GM19351 (cell line): ENCODE data around the gene WWOX.

Source experiments
- ATAC-seq: cut with Tn5 transposase; IDR thresholded peaks from one replicate; pipeline ENCODE4 v1.9.1; 2021; ENCODE audit warnings: mild to moderate bottlenecking, moderate library complexity; ENCODE audit not compliant: unreplicated experiment

WWOX gene

GRCh38 chr16:78745108-78746019 is 645.9 kb downstream of the WWOX start:
- no peak for ATAC-seq

- no peak for ATAC-seq
Observed at GRCh38 chr16:78746718-78747117, 647.3 kb downstream of the WWOX start.

- ATAC-seq: no peak
Observed at GRCh38 chr16:78748220-78748929, 648.9 kb downstream of the WWOX start.

- peak; percentile 77 for ATAC-seq
Observed at GRCh38 chr16:78749745-78750268, 650.4 kb downstream of the WWOX start.

- ATAC-seq: no peak
Observed at GRCh38 chr16:78750611-78751010, 651.2 kb downstream of the WWOX start.

GRCh38 chr16:78751601-78752000 is 652.1 kb downstream of the WWOX start:
- ATAC-seq: no peak

- ATAC-seq: no peak
Observed at GRCh38 chr16:78754713-78755112, 655.3 kb downstream of the WWOX start.

GRCh38 chr16:78755751-78756661 is 656.6 kb downstream of the WWOX start:
- no peak for ATAC-seq

GRCh38 chr16:78759596-78759995 is 660.1 kb downstream of the WWOX start:
- ATAC-seq: no peak

GRCh38 chr16:78760611-78761010 is 661.2 kb downstream of the WWOX start:
- ATAC-seq: no peak

GRCh38 chr16:78761427-78761826 is 662.0 kb downstream of the WWOX start:
- peak; percentile 94 for ATAC-seq

GRCh38 chr16:78762222-78762621 is 662.8 kb downstream of the WWOX start:
- ATAC-seq: peak; percentile 64

- no peak for ATAC-seq
Observed at GRCh38 chr16:78763821-78764440, 664.5 kb downstream of the WWOX start.

- ATAC-seq: no peak
Observed at GRCh38 chr16:78764478-78764877, 665.0 kb downstream of the WWOX start.

- no peak for ATAC-seq
Observed at GRCh38 chr16:78768226-78768625, 668.8 kb downstream of the WWOX start.

GRCh38 chr16:78768718-78769117 is 669.3 kb downstream of the WWOX start:
- peak; percentile 92 for ATAC-seq

GRCh38 chr16:78770353-78771091 is 671.1 kb downstream of the WWOX start:
- ATAC-seq: peak; percentile 51

- no peak for ATAC-seq
Observed at GRCh38 chr16:78773291-78773702, 673.8 kb downstream of the WWOX start.

GRCh38 chr16:78773706-78774105 is 674.3 kb downstream of the WWOX start:
- ATAC-seq: no peak

- ATAC-seq: no peak
Observed at GRCh38 chr16:78775161-78775561, 675.7 kb downstream of the WWOX start.
